ENCODE data around the gene GJC2.

DNA sequence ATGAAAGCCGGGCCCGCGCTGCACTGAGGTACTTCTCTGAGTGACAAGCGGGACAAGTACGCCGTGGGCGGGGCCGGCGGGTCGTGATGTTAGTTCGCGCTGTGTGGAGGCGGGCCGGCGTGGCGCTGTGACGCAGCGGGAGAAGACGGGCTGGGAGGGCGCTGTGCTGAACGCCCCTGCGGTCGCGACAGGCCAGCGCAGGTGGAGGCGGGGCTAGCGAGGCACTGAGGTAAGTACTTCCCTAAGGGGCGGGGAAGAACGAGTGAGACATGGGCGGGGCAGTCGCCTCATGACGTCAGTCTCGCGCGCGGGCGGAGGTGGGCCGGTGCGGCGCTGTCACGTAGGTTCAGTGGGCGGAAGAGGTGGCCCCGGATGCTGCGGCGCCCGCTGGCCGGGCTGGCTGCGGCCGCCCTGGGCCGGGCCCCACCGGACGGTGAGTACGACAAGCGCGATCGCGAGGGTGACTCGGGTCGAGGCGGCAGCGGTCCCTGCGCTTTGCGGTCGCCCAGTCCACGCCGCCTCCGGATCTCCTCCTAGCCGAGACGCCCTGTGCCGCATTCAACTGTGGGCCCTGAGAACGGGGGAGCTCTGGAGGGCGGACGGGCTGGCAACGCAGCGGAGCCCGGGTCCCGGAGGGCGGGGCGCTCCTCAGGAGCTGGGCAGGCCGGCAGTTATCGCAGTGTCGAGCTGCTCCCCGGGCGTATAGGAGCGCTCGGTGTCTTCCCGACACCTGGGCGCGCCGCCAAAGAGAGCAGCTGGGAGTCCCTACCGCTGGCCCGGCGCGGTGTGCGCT is 9.6 kb upstream of the GJC2 start, which contains the start of gene GUK1:
- TF ChIP-seq CTCF (IDR thresholded peaks at IDR 0.05; ENCODE audit: borderline replicate concordance, extremely low read depth, low read length, poor library complexity, severe bottlenecking) (no peak), EZH2 (IDR thresholded peaks at IDR 0.05; ENCODE audit: borderline replicate concordance, low read depth, low read length, severe bottlenecking) (no peak)

Data from DND-41 (cell line).